ENCODE results near the gene SPDL1. TPM values are rescaled to one million over a fixed set of nuclear protein-coding genes. Genes with fewer than 3 reads are reported as not detected.

Gene SPDL1
- total RNA-seq, 1 experiment from 2014 or later, result 72.6 TPM

DNA sequence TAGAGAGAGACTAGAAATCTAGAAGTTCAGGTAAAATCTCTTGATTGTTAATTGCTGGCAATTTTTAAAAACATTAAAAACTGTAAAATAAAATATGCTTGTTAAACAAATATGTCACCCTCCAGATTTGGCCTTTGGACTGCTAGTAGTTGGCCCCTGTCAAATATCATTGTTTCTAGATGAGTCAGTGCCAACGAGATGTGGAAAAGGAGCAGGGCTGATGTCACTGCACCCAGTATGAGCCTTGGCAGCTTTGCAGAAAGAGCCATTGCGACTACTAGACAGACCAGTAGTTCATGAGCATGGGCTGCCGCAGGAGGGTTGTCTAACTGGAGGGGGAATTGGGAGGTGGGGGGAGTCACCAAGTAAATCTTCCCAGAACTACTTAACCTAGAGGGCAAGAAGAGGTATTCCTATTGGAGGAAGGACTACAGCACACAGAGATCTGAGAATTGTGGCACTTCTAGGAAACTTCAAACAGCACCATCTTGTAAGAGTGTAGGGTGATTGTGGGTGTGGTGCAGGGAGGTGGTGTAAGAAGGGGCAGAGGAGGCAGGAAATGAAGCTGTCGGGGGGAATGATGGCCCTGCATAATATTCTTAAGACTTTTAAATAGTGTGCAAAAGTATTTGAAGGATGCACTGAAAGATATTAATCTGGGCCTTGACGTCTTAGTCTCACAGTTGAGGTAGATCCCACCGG lies 46.4 kb downstream of the SPDL1 start:
- in situ Hi-C loops (cut with HindIII; ENCODE audit: low pct_unique_long_range_greater_than_20kb, low sequenced_read_pairs), result no loop called here
- TF ChIP-seq TCF7L2 (IDR thresholded peaks at IDR 0.05; ENCODE audit: low read depth, low read length), result no peak
- TF ChIP-seq, protein P1, sequence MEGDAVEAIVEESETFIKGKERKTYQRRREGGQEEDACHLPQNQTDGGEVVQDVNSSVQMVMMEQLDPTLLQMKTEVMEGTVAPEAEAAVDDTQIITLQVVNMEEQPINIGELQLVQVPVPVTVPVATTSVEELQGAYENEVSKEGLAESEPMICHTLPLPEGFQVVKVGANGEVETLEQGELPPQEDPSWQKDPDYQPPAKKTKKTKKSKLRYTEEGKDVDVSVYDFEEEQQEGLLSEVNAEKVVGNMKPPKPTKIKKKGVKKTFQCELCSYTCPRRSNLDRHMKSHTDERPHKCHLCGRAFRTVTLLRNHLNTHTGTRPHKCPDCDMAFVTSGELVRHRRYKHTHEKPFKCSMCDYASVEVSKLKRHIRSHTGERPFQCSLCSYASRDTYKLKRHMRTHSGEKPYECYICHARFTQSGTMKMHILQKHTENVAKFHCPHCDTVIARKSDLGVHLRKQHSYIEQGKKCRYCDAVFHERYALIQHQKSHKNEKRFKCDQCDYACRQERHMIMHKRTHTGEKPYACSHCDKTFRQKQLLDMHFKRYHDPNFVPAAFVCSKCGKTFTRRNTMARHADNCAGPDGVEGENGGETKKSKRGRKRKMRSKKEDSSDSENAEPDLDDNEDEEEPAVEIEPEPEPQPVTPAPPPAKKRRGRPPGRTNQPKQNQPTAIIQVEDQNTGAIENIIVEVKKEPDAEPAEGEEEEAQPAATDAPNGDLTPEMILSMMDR (IDR thresholded peaks at IDR 0.05), result no peak
- no peak for TF ChIP-seq POLR2AphosphoS5 (IDR thresholded peaks at IDR 0.05; ENCODE audit: low read depth, low read length)
- no peak for TF ChIP-seq REST (IDR thresholded peaks at IDR 0.05; ENCODE audit: insufficient read depth in 1 of 2, low read depth in 2 of 2, low read length in 1 of 2)
- no peak for TF ChIP-seq SIN3A (IDR thresholded peaks at IDR 0.05; ENCODE audit: borderline replicate concordance, insufficient read depth, low read depth, low read length)
- ChIA-PET CTCF (no interaction called here), POLR2A (no interaction called here)
- Histone ChIP-seq H3K4me3 (ENCODE audit: low read depth in 2 of 2, low read length in 2 of 2) (no peak overlapping the region), H3K9me3 (ENCODE audit: control insufficient read depth, insufficient read depth, low read depth, low read length) (peaks cover 3% of the 10 kb centered on the region; the same call in 1 of the 2 replicates), H3K27ac (ENCODE audit: low read length) (no peak overlapping the region), H3K27me3 (ENCODE audit: control insufficient read depth, insufficient read depth, low read length) (no peaks in the 10 kb centered on the region), H3K4me1 (ENCODE audit: control insufficient read depth, insufficient read depth, low read length) (no peaks in the 10 kb centered on the region), H3K36me3 (ENCODE audit: control insufficient read depth, insufficient read depth, low read length) (no peaks in the 10 kb centered on the region)
- BruUV-seq (replicated peaks), result no TSS peak
- DNase-seq (ENCODE audit: low read depth, low spot score) (no peak), ATAC-seq (no peak)
- intact Hi-C loops (cut with micrococcal nuclease; ENCODE audit: unreplicated experiment), result no loop called here

- no TSS peak for BruUV-seq (replicated peaks)
- Histone ChIP-seq H3K4me3 (ENCODE audit: low read depth in 2 of 2, low read length in 2 of 2) (no peak overlapping the region), H3K36me3 (ENCODE audit: control insufficient read depth, insufficient read depth, low read length) (no peaks in the 10 kb centered on the region), H3K4me1 (ENCODE audit: control insufficient read depth, insufficient read depth, low read length) (no peaks in the 10 kb centered on the region), H3K27me3 (ENCODE audit: control insufficient read depth, insufficient read depth, low read length) (no peaks in the 10 kb centered on the region), H3K9me3 (ENCODE audit: control insufficient read depth, insufficient read depth, low read depth, low read length) (peaks cover 3% of the 10 kb centered on the region; the same call in 1 of the 2 replicates), H3K27ac (ENCODE audit: low read length) (no peak overlapping the region)
- ATAC-seq, result no peak
- POLR2A ChIA-PET, result no interaction called here
- intact Hi-C loops (cut with micrococcal nuclease; ENCODE audit: unreplicated experiment), result no loop called here
- CTCF ChIA-PET, result no interaction called here
- in situ Hi-C loops (cut with HindIII; ENCODE audit: low pct_unique_long_range_greater_than_20kb, low sequenced_read_pairs), result no loop called here
- no peak for DNase-seq (ENCODE audit: low read depth, low spot score)
- no peak for TF ChIP-seq REST (IDR thresholded peaks at IDR 0.05; ENCODE audit: insufficient read depth in 1 of 2, low read depth in 2 of 2, low read length in 1 of 2)
- TF ChIP-seq POLR2AphosphoS5 (IDR thresholded peaks at IDR 0.05; ENCODE audit: low read depth, low read length), result no peak
- TF ChIP-seq, protein P1 (IDR thresholded peaks at IDR 0.05), result no peak
- TF ChIP-seq TCF7L2 (IDR thresholded peaks at IDR 0.05; ENCODE audit: low read depth, low read length), result no peak
- TF ChIP-seq SIN3A (IDR thresholded peaks at IDR 0.05; ENCODE audit: borderline replicate concordance, insufficient read depth, low read depth, low read length), result no peak
Observed at GRCh38 chr5:169631360-169631759, 47.8 kb downstream of the SPDL1 start.

Measured in Panc1 (cell line).